ENCODE data around the gene CHD2. TPM values are rescaled to one million over a fixed set of nuclear protein-coding genes. Genes with fewer than 3 reads are reported as not detected.

Gene CHD2
- total and polyA plus RNA-seq, 10 of the 15 experiments (the other 5 are each of a cell fraction or from before 2014, with no cell fraction given) = 38.1 to 94.7 (median 63.3) TPM

GRCh38 chr15:92861742-92862141, 38.4 kb upstream of the CHD2 start:
- SMC1A ChIA-PET (ENCODE audit: uncharacterized antibody, unreplicated experiment) = interaction anchor here (0.7 to 1.0 kb wide), 2 partner anchors 15 to 52 kb away, joined by 3 to 4 read pairs; no protein-coding TSS in a partner anchor
- no peak overlapping the region for H3K4me2 ChIP-seq (ENCODE audit: control insufficient read depth, insufficient read depth)
- FAIRE-seq = no peak
- no peaks in the 10 kb centered on the region for H3K36me3 ChIP-seq (ENCODE audit: control insufficient read depth in 2 of 2, insufficient read depth in 2 of 2, low read length in 1 of 2)
- POLR2A ChIA-PET = interaction anchor here (1.3 kb wide), 1 partner anchor 9 kb away, joined by 4 read pairs; no protein-coding TSS in a partner anchor
- TF ChIP-seq NBN (IDR thresholded peaks at IDR 0.05) (no peak), EGR1 (IDR thresholded peaks at IDR 0.05; ENCODE audit: borderline replicate concordance in 1 of 2, low read depth in 2 of 2, low read length in 2 of 2) (no peak), SMAD1 (IDR thresholded peaks at IDR 0.05; ENCODE audit: low read depth, partially characterized antibody) (no peak), ELK1 (IDR thresholded peaks at IDR 0.05; ENCODE audit: low read depth, low read length) (no peak), USF1 (IDR thresholded peaks at IDR 0.05; ENCODE audit: borderline replicate concordance, extremely low read length, insufficient read depth, low read depth, low read length) (no peak), CUX1 (IDR thresholded peaks at IDR 0.05; ENCODE audit: insufficient replicate concordance, low read depth, low read length) (no peak), FOXK2 (IDR thresholded peaks at IDR 0.05) (no peak), ATF7 (IDR thresholded peaks at IDR 0.05; ENCODE audit: low read depth) (no peak), TCF3 (IDR thresholded peaks at IDR 0.05; ENCODE audit: borderline replicate concordance, insufficient read depth, low read depth, low read length) (no peak), STAT1 (conservative IDR thresholded peaks at IDR 0.05) (no peak), WRNIP1 (IDR thresholded peaks at IDR 0.05; ENCODE audit: borderline replicate concordance, low read depth, low read length) (no peak), ZNF217 (IDR thresholded peaks at IDR 0.05) (no peak)
- no peak overlapping the region for H2AFZ ChIP-seq (ENCODE audit: control insufficient read depth, low read depth, low read length)
- in situ Hi-C loops (cut with MboI) = no loop called here
- CTCF ChIA-PET = no interaction called here
- H4K20me1 ChIP-seq (ENCODE audit: control insufficient read depth, insufficient read depth) = no peaks in the 10 kb centered on the region
- no peaks in the 10 kb centered on the region for H3K27me3 ChIP-seq (replicated peaks in 1 of 2; ENCODE audit: control insufficient read depth in 2 of 2, insufficient read depth in 2 of 2, low read length in 1 of 2)
- no peaks in the 10 kb centered on the region for H3K79me2 ChIP-seq (ENCODE audit: control insufficient read depth, insufficient read depth, low read length)
- no peaks in the 10 kb centered on the region for H3K4me1 ChIP-seq (ENCODE audit: control insufficient read depth, insufficient read depth, low read length)
- BruUV-seq (replicated peaks) = no TSS peak
- H3K9ac ChIP-seq (ENCODE audit: control insufficient read depth, insufficient read depth, low read length) = no peak overlapping the region
- no peak for ATAC-seq
- peaks cover 1% of the 10 kb centered on the region; the same call in 2 of the 3 replicates for H3K9me3 ChIP-seq (replicated peaks; ENCODE audit: control insufficient read depth, insufficient read depth, low read length)
- DNase-seq (ENCODE audit: low read depth, low spot score) = no peak
- H3K27ac ChIP-seq (ENCODE audit: control insufficient read depth, insufficient read depth) = no peak overlapping the region
- intact Hi-C loops (cut with micrococcal nuclease; ENCODE audit: unreplicated experiment) = no loop called here
- WGBS (ENCODE audit: insufficient coverage, insufficient replicate concordance, low lambda C conversion rate, missing lambda C conversion rate) = 100% methylated on average over 1 of the region's 1 CpG
- RAD21 ChIA-PET (ENCODE audit: unreplicated experiment) = interaction anchor here (0.9 to 1.1 kb wide), 2 partner anchors 21 to 30 kb away, joined by 3 to 6 read pairs; no protein-coding TSS in a partner anchor
- H3K4me3 ChIP-seq = no peak overlapping the region

Data from GM12878 (cell line).